Cardiac atrium fibroblast (primary cell): Measurements from ENCODE around the gene TSSK6. TPM values are rescaled to one million over a fixed set of nuclear protein-coding genes. Genes with fewer than 3 reads are reported as not detected.

Source experiments
- total RNA-seq: library from RNA; depleted of rRNA; stranded (reverse); fragments of >200 nt; gene quantifications from 2 replicates; pipeline ENCODE4 v1.2.3, GENCODE V29; 2015

The TSSK6 gene
- 1.6 TPM in 1 of 2 replicates, not detected in the other for total RNA-seq

GRCh38 chr19:19514881-19515641 is at the start of gene TSSK6:
Gene TSSK6 (minus strand): TSS chr19:19515548. CDS start chr19:19515427, 121 bp downstream.

GRCh38 chr19:19538061-19538784 is 22.9 kb upstream of the TSSK6 start, which contains the start of gene CILP2:
Gene CILP2 (plus strand): TSS chr19:19538265. CDS start chr19:19538350, 85 bp downstream.

GRCh38 chr19:19528721-19529490 is 13.6 kb upstream of the TSSK6 start, which contains the start of gene YJEFN3:
Gene YJEFN3 (plus strand): TSS chr19:19528911. CDS start chr19:19528933, 22 bp downstream.

GRCh38 chr19:19515642-19516519 is 533 bp upstream of the TSSK6 start, which contains the start of gene NDUFA13:
Gene NDUFA13 (plus strand): TSS chr19:19516225. CDS start chr19:19516239, 14 bp downstream.

Other genes starting within 250 kb of the TSSK6 start
- gene TM6SF2, start 242.2 kb downstream of the TSSK6 start, total RNA-seq = 0.49 and 0.72 TPM in 2 replicates
- 27.4 and 32.9 TPM in 2 replicates for gene SUGP1, start 195.0 kb downstream of the TSSK6 start, total RNA-seq
- 17.7 and 21.4 TPM in 2 replicates for gene MAU2, start 194.7 kb downstream of the TSSK6 start, total RNA-seq
- 43.1 and 51.7 TPM in 2 replicates for gene GATAD2A, start 109.9 kb downstream of the TSSK6 start, total RNA-seq
- 30.1 and 82.9 TPM in 2 replicates for gene NDUFA13, start 677 bp upstream of the TSSK6 start, total RNA-seq
- gene YJEFN3, start 13.4 kb upstream of the TSSK6 start, total RNA-seq = under 0.01 and 0.18 TPM in 2 replicates
- 0.36 and 0.97 TPM in 2 replicates for gene CILP2, start 22.7 kb upstream of the TSSK6 start, total RNA-seq
- not detected in 2 replicates for gene PBX4, start 103.1 kb upstream of the TSSK6 start, total RNA-seq
- 1.1 and 2.9 TPM in 2 replicates for gene LPAR2, start 112.7 kb upstream of the TSSK6 start, total RNA-seq
- 4.7 and 13.4 TPM in 2 replicates for gene GMIP, start 128.1 kb upstream of the TSSK6 start, total RNA-seq
- 69.7 and 112 TPM in 2 replicates for gene ATP13A1, start 148.1 kb upstream of the TSSK6 start, total RNA-seq
- 4.3 and 5.3 TPM in 2 replicates for gene ZNF101, start 153.3 kb upstream of the TSSK6 start, total RNA-seq
- gene ZNF14, start 217.6 kb upstream of the TSSK6 start, total RNA-seq = 2.5 and 2.9 TPM in 2 replicates